GM21717 (cell line): ENCODE measurements around the gene SORCS2.

Experiments
- ATAC-seq: cut with Tn5 transposase; IDR thresholded peaks from one replicate; pipeline ENCODE4 v1.9.1; 2021; ENCODE audit warnings: mild to moderate bottlenecking, moderate library complexity; ENCODE audit not compliant: unreplicated experiment

SORCS2 gene

GRCh38 chr4:7384003-7384928 is 191.9 kb downstream of the SORCS2 start:
- ATAC-seq, result no peak

GRCh38 chr4:7384929-7385890 is 192.9 kb downstream of the SORCS2 start:
- no peak for ATAC-seq

- no peak for ATAC-seq
Observed at GRCh38 chr4:7387925-7388324, 195.6 kb downstream of the SORCS2 start.

- no peak for ATAC-seq
Observed at GRCh38 chr4:7388627-7389026, 196.3 kb downstream of the SORCS2 start.

GRCh38 chr4:7389101-7389701 is 196.9 kb downstream of the SORCS2 start:
- no peak for ATAC-seq

GRCh38 chr4:7389719-7390118 is 197.4 kb downstream of the SORCS2 start:
- ATAC-seq, result no peak

GRCh38 chr4:7390336-7390735 is 198.0 kb downstream of the SORCS2 start:
- no peak for ATAC-seq

GRCh38 chr4:7390906-7391636 is 198.7 kb downstream of the SORCS2 start:
- no peak for ATAC-seq

GRCh38 chr4:7391637-7392437 is 199.5 kb downstream of the SORCS2 start:
- no peak for ATAC-seq

- ATAC-seq, result no peak
Observed at GRCh38 chr4:7392438-7393421, 200.4 kb downstream of the SORCS2 start.

- no peak for ATAC-seq
Observed at GRCh38 chr4:7393601-7394575, 201.6 kb downstream of the SORCS2 start.

- no peak for ATAC-seq
Observed at GRCh38 chr4:7394681-7395451, 202.5 kb downstream of the SORCS2 start.

- ATAC-seq, result no peak
Observed at GRCh38 chr4:7395645-7396044, 203.3 kb downstream of the SORCS2 start.

GRCh38 chr4:7396186-7396910 is 204.0 kb downstream of the SORCS2 start:
- no peak for ATAC-seq

- ATAC-seq, result no peak
Observed at GRCh38 chr4:7397206-7398103, 205.1 kb downstream of the SORCS2 start.
